A549 (cell line): ENCODE data around the gene PRKX. TPM values are rescaled to one million over a fixed set of nuclear protein-coding genes. Genes with fewer than 3 reads are reported as not detected.

ENCODE experiments used
- ATAC-seq, 2 experiments: fragments of 200-7000 bp in 1 of 2; fragments of >200 bp in 1 of 2; cut with Nextera tagmentation in 1 of 2; cut with Tn5 transposase in 1 of 2; 3 replicates each; pipeline versions ENCODE4 v1.8.0 to v1.9.1; 2018 to 2020; ENCODE audit warnings: mild to moderate bottlenecking in 1 of 2, moderate library complexity in 1 of 2
- CTCF ChIA-PET: fragments of 300-600 bp; sonication (Branson Sonifier 250); formaldehyde crosslinking; extraction: SDS; loops from one replicate; lab custom pipeline; 2021; ENCODE audit warnings: antibody characterized with exemption, inconsistent platforms; lab: Yijun Ruan, JAX
- POLR2A ChIA-PET: fragments of 350-600 bp; formaldehyde crosslinking; extraction: SDS; loops from one replicate; lab custom pipeline; 2021; ENCODE audit warnings: antibody characterized with exemption, inconsistent platforms; lab: Yijun Ruan, JAX
- DNase-seq, 2 experiments: peaks; one replicate each; pipeline versions ENCODE4 v3.0.0 to v3.0.0-alpha.2; 2011 to 2016; ENCODE audit warnings: low read depth in 1 of 2, low spot score in 1 of 2
- FAIRE-seq: peaks from 2 replicates; lab custom pipeline; 2011; peaks lifted over from hg19 to GRCh38; lab: Jason Lieb, UNC
- H3K27ac ChIP-seq, 2 experiments: fragments of >200 bp; sonication (Bioruptor Twin); formaldehyde crosslinking; 3 replicates each; pipeline ENCODE4 v1.5.1; 2016 to 2017
- H3K4me1 ChIP-seq: fragments of >200 bp; sonication (Bioruptor Twin); formaldehyde crosslinking; 3 replicates; pipeline ENCODE4 v1.6.1; 2016
- H3K4me2 ChIP-seq: fragments of >200 bp; sonication (Bioruptor Twin); formaldehyde crosslinking; 3 replicates; pipeline ENCODE4 v1.6.1; 2016
- H3K4me3 ChIP-seq: fragments of >200 bp; sonication (Bioruptor Twin); formaldehyde crosslinking; 3 replicates; pipeline ENCODE4 v1.5.1; 2016
- H3K9me3 ChIP-seq: fragments of >200 bp; sonication (Bioruptor Twin); formaldehyde crosslinking; 3 replicates; pipeline ENCODE4 v1.6.1; 2016
- BHLHE40 ChIP-seq: IDR thresholded peaks from 2 replicates; pipeline ENCODE4 v1.6.1; 2012; ENCODE audit warnings: low read depth, low read length, inconsistent platforms
- CBX2 ChIP-seq: fragments of 200-600 bp; sonication (generic); IDR thresholded peaks from 2 replicates; pipeline ENCODE4 v1.6.1; 2016; ENCODE audit warnings: low read depth, mild to moderate bottlenecking, borderline replicate concordance
- CBX8 ChIP-seq: fragments of 200-600 bp; sonication (generic); IDR thresholded peaks from 2 replicates; pipeline ENCODE4 v1.6.1; 2016
- CEBPB ChIP-seq, 2 experiments: fragments of >200 bp in 1 of 2; sonication (Bioruptor Twin) in 1 of 2; formaldehyde crosslinking in 1 of 2; IDR thresholded peaks; 2 replicates each; pipeline ENCODE4 v1.6.1; 2012 to 2016
- CHD2 ChIP-seq: fragments of 150-350 bp; IDR thresholded peaks from 2 replicates; pipeline ENCODE4 v1.6.1; 2014; ENCODE audit warnings: low read length; ENCODE audit not compliant: partially characterized antibody
- CHD4 ChIP-seq: fragments of 200-600 bp; sonication (generic); IDR thresholded peaks from 2 replicates; pipeline ENCODE4 v1.6.1; 2016; ENCODE audit warnings: antibody characterized with exemption, mild to moderate bottlenecking, borderline replicate concordance
- CTCF ChIP-seq: fragments of >200 bp; sonication (Bioruptor Twin); formaldehyde crosslinking; IDR thresholded peaks from 3 replicates; pipeline ENCODE4 v1.5.1; 2016
- EHF ChIP-seq: fragments of 250-450 bp; sonication (Bioruptor Pico); IDR thresholded peaks from 2 replicates; pipeline ENCODE4 v1.5.0; 2020; ENCODE audit warnings: mild to moderate bottlenecking
- EHMT2 ChIP-seq: fragments of 200-600 bp; sonication (generic); IDR thresholded peaks from 2 replicates; pipeline ENCODE4 v1.6.1; 2016; ENCODE audit warnings: antibody characterized with exemption, low read depth, mild to moderate bottlenecking, moderate library complexity
- ELK1 ChIP-seq: fragments of 150-350 bp; IDR thresholded peaks from 2 replicates; pipeline ENCODE4 v1.6.1; 2014; ENCODE audit warnings: low read depth, mild to moderate bottlenecking, low read length
- FOSB ChIP-seq: fragments of 250-450 bp; sonication (Bioruptor Pico); IDR thresholded peaks from 2 replicates; pipeline ENCODE4 v1.5.0; 2020; ENCODE audit warnings: mild to moderate bottlenecking, moderate library complexity
- FOXS1 ChIP-seq: fragments of 250-450 bp; sonication (Bioruptor Pico); IDR thresholded peaks from 2 replicates; pipeline ENCODE4 v1.5.0; 2020; ENCODE audit warnings: mild to moderate bottlenecking, moderate library complexity
- HEYL ChIP-seq: fragments of 250-450 bp; sonication (Bioruptor Pico); IDR thresholded peaks from 2 replicates; pipeline ENCODE4 v1.8.0; 2021; ENCODE audit warnings: mild to moderate bottlenecking, moderate library complexity
- JUN ChIP-seq, 2 experiments: fragments of >200 bp; sonication (Bioruptor Twin); formaldehyde crosslinking; IDR thresholded peaks; 2 replicates in 1 of 2; 3 replicates in 1 of 2; pipeline ENCODE4 v1.6.1; 2016 to 2017
- KDM5A ChIP-seq: fragments of 200-600 bp; sonication (generic); IDR thresholded peaks from 2 replicates; pipeline ENCODE4 v1.6.1; 2016; ENCODE audit warnings: antibody characterized with exemption, mild to moderate bottlenecking
- PBX3 ChIP-seq: IDR thresholded peaks from 2 replicates; pipeline ENCODE4 v1.6.1; 2012
- PHF8 ChIP-seq: fragments of 200-600 bp; sonication (generic); IDR thresholded peaks from 2 replicates; pipeline ENCODE4 v1.6.1; 2016; ENCODE audit warnings: low read depth, mild to moderate bottlenecking, antibody characterized with exemption, moderate library complexity, borderline replicate concordance
- POLR2A ChIP-seq: IDR thresholded peaks from 2 replicates; pipeline ENCODE4 v1.6.1; 2012; ENCODE audit warnings: mild to moderate bottlenecking, low read length
- POLR2AphosphoS2 ChIP-seq: conservative IDR thresholded peaks from 2 replicates; pipeline ENCODE4 v1.6.1; 2012; ENCODE audit warnings: low read length, improper control_type of control experiment, inconsistent platforms
- RAD21 ChIP-seq, 2 experiments: fragments of >200 bp in 1 of 2; sonication (Bioruptor Twin) in 1 of 2; formaldehyde crosslinking in 1 of 2; IDR thresholded peaks in 1 of 2; conservative IDR thresholded peaks in 1 of 2; 2 replicates in 1 of 2; 3 replicates in 1 of 2; pipeline ENCODE4 v1.6.1; 2012 to 2018; ENCODE audit warnings: inconsistent platforms in 1 of 2
- RFX5 ChIP-seq: fragments of 450-650 bp; IDR thresholded peaks from 2 replicates; pipeline ENCODE4 v1.7.1; 2014; ENCODE audit warnings: antibody characterized with exemption, mild to moderate bottlenecking, moderate library complexity
- SMC3 ChIP-seq: fragments of >200 bp; sonication (Bioruptor Twin); formaldehyde crosslinking; IDR thresholded peaks from 3 replicates; pipeline ENCODE4 v1.6.1; 2018; ENCODE audit warnings: inconsistent platforms
- SREBF2 ChIP-seq: fragments of 450-650 bp; IDR thresholded peaks from 2 replicates; pipeline ENCODE4 v1.6.1; 2014; ENCODE audit warnings: mild to moderate bottlenecking, moderate library complexity
- TFCP2L1 ChIP-seq: fragments of 250-450 bp; sonication (Bioruptor Pico); IDR thresholded peaks from 2 replicates; pipeline ENCODE4 v1.5.0; 2021; ENCODE audit warnings: mild to moderate bottlenecking
- TP53 ChIP-seq: fragments of 250-450 bp; sonication (Bioruptor Pico); IDR thresholded peaks from 2 replicates; pipeline ENCODE4 v1.5.0; 2021; ENCODE audit warnings: mild to moderate bottlenecking, moderate library complexity
- ZC3H11A ChIP-seq: fragments of 450-650 bp; IDR thresholded peaks from 2 replicates; pipeline ENCODE4 v1.6.1; 2014; ENCODE audit warnings: antibody characterized with exemption, mild to moderate bottlenecking
- ZNF302 ChIP-seq: fragments of 250-450 bp; sonication (Bioruptor Pico); IDR thresholded peaks from 2 replicates; pipeline ENCODE4 v1.9.0; 2021; ENCODE audit warnings: inconsistent platforms, mild to moderate bottlenecking, moderate library complexity
- WGBS: methylation state at CpG from one replicate; pipeline ENCODE4 v1.1.6; 2017; ENCODE audit errors: missing lambda C conversion rate; 5-methylcytosine and 5-hydroxymethylcytosine counted together
- polyA plus RNA-seq, 4 experiments: library from polyadenylated mRNA; depleted of rRNA in 3 of 4; stranded (reverse); fragments of >200 nt; fragmentation: RNase III in 1 of 4; extraction: RNeasy Plus Mini Kit Qiagen cat#74134 plus additional on column Dnase treatment in 1 of 4; gene quantifications; 2 replicates in 3 of 4; 3 replicates in 1 of 4; pipeline ENCODE4 v1.2.3, GENCODE V29; 2011 to 2017

PRKX gene
- polyA plus RNA-seq, 2 of the 4 experiments (the other 2 are of a cell fraction), result 18.2 to 36.0 TPM

GRCh38 chrX:3659761-3660160 lies 53.7 kb downstream of the PRKX start (continued):
- TF ChIP-seq SREBF2, result no peak

- H3K4me3 ChIP-seq, result no peak overlapping the region
- ATAC-seq (no peak), DNase-seq (no peak), FAIRE-seq (no peak)
- H3K4me1 ChIP-seq, result no peaks in the 10 kb centered on the region
- H3K27ac ChIP-seq, result no peak overlapping the region
- ChIA-PET CTCF (no interaction called here), POLR2A (no interaction called here)
- TF ChIP-seq POLR2A (no peak), TP53 (CRISPR knock-in tag) (no peak), CBX2 (no peak), ZNF302 (no peak), TFCP2L1 (CRISPR knock-in tag) (no peak), HEYL (CRISPR knock-in tag) (no peak), CHD4 (no peak), FOXS1 (CRISPR knock-in tag) (no peak)
- 97% methylated on average over 18 of the region's 19 CpGs for WGBS
- no peaks in the 10 kb centered on the region for H3K9me3 ChIP-seq
- no peak overlapping the region for H3K4me2 ChIP-seq
These were observed 58.3 kb downstream of the PRKX start for GRCh38 chrX:3655181-3655580.

- no peak overlapping the region for H3K4me2 ChIP-seq
- H3K4me3 ChIP-seq, result no peak overlapping the region
- WGBS, result 94% methylated on average over 6 of the region's 13 CpGs
- FAIRE-seq, result no peak
- no peak overlapping the region for H3K27ac ChIP-seq
- no peaks in the 10 kb centered on the region for H3K4me1 ChIP-seq
- TF ChIP-seq ZC3H11A (no peak), KDM5A (no peak), JUN (IDR thresholded peaks at IDR 0.05) (no peak)
- POLR2A ChIA-PET, result no interaction called here
- no peak for DNase-seq
- CTCF ChIA-PET, result interaction anchor here (2.5 kb wide), 1 partner anchor 149 kb away, joined by 8 read pairs; no protein-coding TSS in a partner anchor
- ATAC-seq, result no peak
- H3K9me3 ChIP-seq, result no peaks in the 10 kb centered on the region
These were observed 60.3 kb downstream of the PRKX start for GRCh38 chrX:3653111-3653510.

GRCh38 chrX:3651277-3651676 lies 62.2 kb downstream of the PRKX start:
- ChIA-PET CTCF (interaction anchor here (0.6 to 2.5 kb wide), 16 partner anchors 9 to 170 kb away, joined by 3 to 11 read pairs (median 4); partner anchors contain the start of gene PRKX), POLR2A (no interaction called here)
- peak; percentile 57 for TF ChIP-seq CTCF
- TF ChIP-seq CEBPB (IDR thresholded peaks at IDR 0.05), result no peak
- no peak for TF ChIP-seq KDM5A
- TF ChIP-seq RAD21 (conservative IDR thresholded peaks at IDR 0.05 in 1 of 2, IDR thresholded peaks at IDR 0.05 in 1 of 2), result peak; percentile 56 to 60
- TF ChIP-seq SMC3, result peak; percentile 46; the same call in 2 of the 3 replicates
- Histone ChIP-seq H3K9me3 (no peaks in the 10 kb centered on the region), H3K4me3 (no peak overlapping the region), H3K4me2 (no peak overlapping the region), H3K4me1 (no peaks in the 10 kb centered on the region), H3K27ac (no peak overlapping the region)
- whole genome bisulfite sequencing, result 29% methylated on average over 3 of the region's 3 CpGs
- no peak for FAIRE-seq
- no peak for ATAC-seq
- DNase-seq, result peak in 1 of 2 experiments; percentile 25

GRCh38 chrX:3648084-3648483 lies 65.4 kb downstream of the PRKX start:
- WGBS, result 100% methylated on average over 2 of the region's 2 CpGs
- Histone ChIP-seq H3K4me1 (no peaks in the 10 kb centered on the region), H3K9me3 (no peaks in the 10 kb centered on the region), H3K4me2 (no peak overlapping the region), H3K27ac (no peak overlapping the region), H3K4me3 (no peak overlapping the region)
- ChIA-PET POLR2A (no interaction called here), CTCF (no interaction called here)
- ATAC-seq (no peak), FAIRE-seq (no peak), DNase-seq (no peak)
- no peak for TF ChIP-seq BHLHE40
- no peak for TF ChIP-seq EHF (CRISPR knock-in tag)
- no peak for TF ChIP-seq ZNF302
- no peak for TF ChIP-seq EHMT2
- no peak for TF ChIP-seq CHD2
- TF ChIP-seq TFCP2L1 (CRISPR knock-in tag), result no peak
- TF ChIP-seq CEBPB (IDR thresholded peaks at IDR 0.05), result no peak
- TF ChIP-seq JUN (IDR thresholded peaks at IDR 0.05), result no peak
- no peak for TF ChIP-seq POLR2A
- no peak for TF ChIP-seq POLR2AphosphoS2
- TF ChIP-seq RAD21 (conservative IDR thresholded peaks at IDR 0.05 in 1 of 2, IDR thresholded peaks at IDR 0.05 in 1 of 2), result no peak
- TF ChIP-seq CHD4, result no peak
- TF ChIP-seq FOXS1 (CRISPR knock-in tag), result no peak
- no peak for TF ChIP-seq CBX8
- TF ChIP-seq RFX5, result no peak
- TF ChIP-seq ELK1, result no peak
- TF ChIP-seq FOSB (CRISPR knock-in tag), result no peak
- no peak for TF ChIP-seq PBX3
- TF ChIP-seq PHF8, result no peak
- TF ChIP-seq SREBF2, result no peak
